Fibroblast of lung (primary cell): ENCODE data around the gene ARID1B.

Source experiments
- EZH2 ChIP-seq: IDR thresholded peaks from 2 replicates; pipeline ENCODE4 v1.5.1; 2012; ENCODE audit warnings: low read length, control low read depth, mild to moderate bottlenecking; ENCODE audit errors: missing control alignments
- TF ChIP-seq, protein P1 (sequence below), 2 donors: IDR thresholded peaks in 1 of 2; conservative IDR thresholded peaks in 1 of 2; 1 replicate in 1 of 2; 2 replicates in 1 of 2; pipeline ENCODE4 v1.5.1; 2011 to 2012; ENCODE audit warnings: low read length in 2 of 2, control low read depth in 1 of 2, inconsistent platforms in 1 of 2, low read depth in 1 of 2, mild to moderate bottlenecking in 1 of 2

DNA sequence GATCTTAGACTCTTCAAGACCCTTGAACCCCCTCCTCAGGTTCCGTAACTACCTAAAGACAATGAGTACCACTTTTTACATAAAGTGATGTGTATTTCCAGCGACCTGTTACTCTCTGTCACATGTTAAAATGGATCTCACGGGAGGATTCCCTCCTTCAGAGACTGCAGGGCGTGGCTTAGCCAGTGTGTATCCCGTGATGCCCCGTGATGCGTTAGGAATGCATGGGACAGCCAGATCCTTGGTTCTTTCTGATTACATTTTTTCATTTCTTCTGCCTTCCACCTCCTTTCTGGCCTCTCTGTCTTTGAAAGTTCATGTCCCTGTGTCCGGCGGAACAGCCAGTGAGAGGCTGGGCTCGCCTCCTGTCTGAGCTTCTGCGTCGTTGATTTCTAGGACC, 390.7 kb downstream of the ARID1B start:
- TF ChIP-seq, protein P1, sequence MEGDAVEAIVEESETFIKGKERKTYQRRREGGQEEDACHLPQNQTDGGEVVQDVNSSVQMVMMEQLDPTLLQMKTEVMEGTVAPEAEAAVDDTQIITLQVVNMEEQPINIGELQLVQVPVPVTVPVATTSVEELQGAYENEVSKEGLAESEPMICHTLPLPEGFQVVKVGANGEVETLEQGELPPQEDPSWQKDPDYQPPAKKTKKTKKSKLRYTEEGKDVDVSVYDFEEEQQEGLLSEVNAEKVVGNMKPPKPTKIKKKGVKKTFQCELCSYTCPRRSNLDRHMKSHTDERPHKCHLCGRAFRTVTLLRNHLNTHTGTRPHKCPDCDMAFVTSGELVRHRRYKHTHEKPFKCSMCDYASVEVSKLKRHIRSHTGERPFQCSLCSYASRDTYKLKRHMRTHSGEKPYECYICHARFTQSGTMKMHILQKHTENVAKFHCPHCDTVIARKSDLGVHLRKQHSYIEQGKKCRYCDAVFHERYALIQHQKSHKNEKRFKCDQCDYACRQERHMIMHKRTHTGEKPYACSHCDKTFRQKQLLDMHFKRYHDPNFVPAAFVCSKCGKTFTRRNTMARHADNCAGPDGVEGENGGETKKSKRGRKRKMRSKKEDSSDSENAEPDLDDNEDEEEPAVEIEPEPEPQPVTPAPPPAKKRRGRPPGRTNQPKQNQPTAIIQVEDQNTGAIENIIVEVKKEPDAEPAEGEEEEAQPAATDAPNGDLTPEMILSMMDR (conservative IDR thresholded peaks at IDR 0.05 in 1 of 2, IDR thresholded peaks at IDR 0.05 in 1 of 2; ENCODE audit: low read depth in 1 of 2, low read length in 2 of 2): no peak
- no peak for TF ChIP-seq EZH2
